ENCODE data around the gene NR2F1. TPM values are rescaled to one million over a fixed set of nuclear protein-coding genes. Genes with fewer than 3 reads are reported as not detected.

The NR2F1 gene
- polyA plus RNA-seq, 3 donors = 189 to 216 (median 200) TPM

DNA sequence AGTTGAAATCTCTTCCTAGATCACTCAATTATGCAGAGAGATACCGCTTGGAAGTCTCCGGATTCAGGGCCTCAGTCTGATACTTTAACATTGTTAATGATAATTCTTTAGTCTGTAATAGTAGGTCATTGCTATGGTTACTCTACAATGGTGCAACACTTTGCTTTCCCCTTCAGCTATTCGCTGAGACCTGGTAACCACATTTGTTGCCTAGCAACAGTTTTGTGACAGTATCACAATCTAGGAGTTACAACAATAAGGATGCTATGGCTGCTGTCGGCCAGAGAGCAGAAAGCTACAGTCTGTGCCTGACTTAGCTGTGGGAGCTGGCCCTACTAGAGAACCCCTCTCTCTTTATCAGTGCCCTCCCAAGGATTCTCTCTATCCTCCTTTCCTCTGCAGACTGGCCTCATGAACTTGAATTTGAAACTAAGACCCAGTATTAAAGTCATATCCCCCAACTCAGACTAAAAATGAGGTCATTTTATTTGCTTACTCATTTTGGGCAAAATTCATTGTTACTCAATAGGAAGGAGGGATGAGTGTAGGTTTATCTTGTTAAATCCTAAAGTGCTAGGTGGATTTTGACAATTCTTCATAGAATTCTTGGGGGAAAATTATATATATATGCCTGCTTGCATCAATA, 39.3 kb downstream of the NR2F1 start:
- no peak for DNase-seq (ENCODE audit: low read depth in 3 of 3, low spot score in 2 of 3)

DNA sequence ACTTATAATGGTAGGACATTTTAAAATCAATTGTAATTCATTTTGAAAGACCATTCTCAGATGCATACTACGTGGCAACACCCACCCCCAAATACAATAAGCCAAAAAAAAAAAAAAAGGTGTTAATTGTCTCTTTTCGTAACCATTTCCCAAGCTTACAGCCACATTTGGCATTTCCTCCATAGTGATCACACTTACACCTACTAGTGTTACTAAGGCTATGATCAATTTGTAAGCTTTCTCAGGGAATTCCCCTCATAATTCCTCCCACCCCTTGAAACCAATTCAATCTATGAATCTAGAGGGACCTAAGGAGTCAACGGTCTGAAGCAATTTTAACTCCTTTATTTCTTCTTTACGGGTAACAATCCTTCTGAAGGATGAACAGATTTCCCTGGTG, 40.1 kb downstream of the NR2F1 start:
- no peak for DNase-seq (ENCODE audit: low read depth in 3 of 3, low spot score in 2 of 3)

DNA sequence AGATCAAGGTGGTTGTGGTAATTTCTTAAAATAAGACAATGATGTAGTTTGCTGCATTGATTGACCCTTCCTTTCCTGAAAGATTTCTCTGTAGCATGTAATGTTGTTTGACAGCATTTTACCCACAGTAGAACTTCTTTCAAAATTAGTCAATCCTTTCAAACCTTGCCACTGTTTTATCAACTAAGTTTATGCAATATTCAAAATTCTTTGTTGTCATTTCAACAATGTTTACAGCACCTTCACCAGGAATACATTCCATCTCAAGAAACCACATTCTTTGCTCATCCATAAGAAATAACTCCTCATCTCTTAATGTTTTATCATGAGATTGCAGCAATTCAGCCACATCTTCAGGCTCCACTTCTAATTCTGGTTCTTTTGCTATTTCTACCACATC, 43.8 kb downstream of the NR2F1 start:
- no peak for DNase-seq (ENCODE audit: low read depth in 3 of 3, low spot score in 2 of 3)

DNA sequence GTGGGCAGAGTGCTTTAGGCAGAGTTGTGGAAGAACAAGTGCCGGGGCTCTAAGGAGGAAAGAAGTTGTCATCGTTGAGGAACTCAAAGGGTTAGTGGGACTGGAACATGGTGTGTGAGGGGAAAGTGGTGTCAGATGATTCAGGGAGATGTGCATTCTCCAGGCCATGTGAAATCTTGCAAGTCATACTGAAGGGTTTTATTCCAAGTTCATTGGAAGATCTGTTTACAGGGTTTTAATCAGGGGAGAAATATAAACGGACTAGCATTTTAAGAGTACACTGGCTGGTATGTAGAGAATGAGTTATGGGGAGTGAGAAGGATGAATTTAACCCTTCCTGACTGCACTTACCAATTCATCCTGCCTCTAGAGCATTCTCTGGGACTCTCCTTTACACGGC, 49.3 kb downstream of the NR2F1 start:
- no peak for DNase-seq (ENCODE audit: low read depth in 3 of 3, low spot score in 2 of 3)

DNA sequence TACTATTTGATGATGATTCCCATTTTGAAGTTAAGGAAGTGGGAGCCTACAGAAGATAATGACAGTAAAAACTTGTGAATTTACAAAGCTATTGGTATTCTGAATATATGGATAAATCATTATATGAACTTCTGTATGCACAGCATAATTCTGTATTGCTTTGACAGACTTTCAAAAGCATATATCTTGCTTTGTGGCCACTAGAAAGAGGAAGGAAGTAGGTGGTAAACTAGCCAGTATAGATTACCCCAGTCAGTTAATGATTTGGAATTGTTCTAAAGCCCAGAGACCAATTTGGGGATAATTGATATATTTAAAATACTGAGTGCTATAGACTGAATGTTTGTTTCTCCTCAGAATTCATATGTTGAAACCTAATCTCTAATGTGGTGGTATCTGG, 53.0 kb downstream of the NR2F1 start:
- no peak for DNase-seq (ENCODE audit: low read depth in 3 of 3, low spot score in 2 of 3)

DNA sequence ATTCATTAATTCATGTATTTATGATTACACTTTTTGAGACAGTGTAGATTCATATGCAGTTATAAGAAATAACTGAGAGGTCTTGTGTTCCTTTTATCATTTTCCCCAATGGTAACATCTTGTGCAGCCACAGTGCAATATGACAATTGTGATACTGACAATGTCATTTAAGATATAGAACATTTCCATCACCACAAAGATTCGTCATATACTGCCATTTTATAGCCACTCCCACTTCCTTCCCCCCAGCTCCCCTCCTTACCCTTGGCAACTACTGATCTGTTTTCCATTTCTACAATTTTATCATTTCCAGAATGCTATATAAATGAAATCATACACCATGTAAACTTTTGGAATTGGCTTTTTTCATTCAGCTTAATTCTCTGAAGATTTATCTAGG, 53.8 kb downstream of the NR2F1 start:
- no peak for DNase-seq (ENCODE audit: low read depth in 3 of 3, low spot score in 2 of 3)

DNA sequence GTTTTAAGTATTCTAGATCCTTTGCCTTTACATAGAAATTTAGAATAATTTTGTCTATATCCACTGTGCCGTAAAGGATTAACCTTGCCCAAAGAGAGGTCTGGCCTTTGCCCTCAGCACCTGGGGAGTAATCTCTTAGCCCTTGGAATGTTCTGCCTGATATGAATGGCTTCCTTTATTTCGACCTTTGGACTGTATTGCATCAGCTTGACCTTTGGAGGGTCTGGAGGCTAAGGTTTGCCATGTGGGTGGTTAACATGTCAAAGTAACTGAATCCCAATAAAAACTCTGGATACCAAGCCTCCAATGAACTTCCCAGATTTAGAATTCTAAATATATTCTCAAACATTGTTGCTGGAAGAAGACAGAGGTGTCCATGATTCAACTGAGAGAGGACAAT, 54.7 kb downstream of the NR2F1 start:
- DNase-seq (ENCODE audit: low read depth in 3 of 3, low spot score in 2 of 3) = no peak

DNA sequence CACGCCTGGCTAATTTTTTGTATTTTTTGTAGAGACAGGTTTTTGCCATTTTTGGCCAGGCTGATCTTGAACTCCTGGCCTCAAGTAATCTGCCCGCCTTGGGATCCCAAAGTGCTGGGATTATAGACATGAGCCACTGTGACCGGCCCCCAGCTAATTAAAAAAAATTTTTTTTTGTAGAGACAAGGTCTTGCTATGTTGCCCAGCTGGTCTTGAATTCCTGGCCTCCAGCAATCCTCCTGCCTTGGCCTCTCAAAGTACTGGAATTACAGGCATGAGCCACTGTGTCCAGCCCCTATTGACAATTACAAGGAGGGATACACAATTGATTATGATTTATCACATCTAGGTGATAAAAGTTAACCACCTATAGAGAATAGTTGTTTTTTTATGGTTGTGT, 59.5 kb downstream of the NR2F1 start:
- no peak for DNase-seq (ENCODE audit: low read depth in 3 of 3, low spot score in 2 of 3)

Other genes starting within 250 kb of the NR2F1 start
- 10 to 100 TPM; 50.0 to 58.2 (median 57.6) TPM for gene NR2F1-AS1, start 2.0 kb upstream of the NR2F1 start, polyA plus RNA-seq (ENCODE audit: insufficient read length in 3 of 3)
- under 1 TPM in 2 of 3 donors, not detected in 1; 0.01 to 0.04 TPM for gene POU5F2, start 158.4 kb downstream of the NR2F1 start, polyA plus RNA-seq (ENCODE audit: insufficient read length in 3 of 3)

Measured in right renal cortex interstitium (tissue), 3 donors.